NCI-H748 (cell line): ENCODE data around the gene FTH1.

ENCODE experiments used
- DNase-seq: peaks from one replicate; lab custom pipeline; 2025; ENCODE audit not compliant: unreplicated experiment; lab: John Stamatoyannopoulos, UW

Gene FTH1

GRCh38 chr11:61917334-61918109, 49.9 kb downstream of the FTH1 start, which contains the start of gene RAB3IL1:
TSS of gene RAB3IL1 (minus strand) at chr11:61917566. CDS start at chr11:61917367, 199 bp downstream.
- DNase-seq = peak; percentile 55

GRCh38 chr11:61916737-61917333, 50.6 kb downstream of the FTH1 start:
- no peak for DNase-seq

- DNase-seq = no peak
Measured at GRCh38 chr11:61914471-61915171, 52.8 kb downstream of the FTH1 start.
